HepG2 (cell line): ENCODE measurements around the gene MXRA8. TPM values are rescaled to one million over a fixed set of nuclear protein-coding genes. Genes with fewer than 3 reads are reported as not detected.

Experiments
- ATM ChIP-seq: fragments of 450-650 bp; IDR thresholded peaks from 2 replicates; pipeline ENCODE4 v1.7.1; 2017; ENCODE audit warnings: mild to moderate bottlenecking, borderline replicate concordance
- ESRRA ChIP-seq: sonication (generic); formaldehyde crosslinking; IDR thresholded peaks from 2 replicates; pipeline ENCODE4 v1.5.1; 2020; ENCODE audit warnings: mild to moderate bottlenecking, low read depth, missing genetic modification reagents
- FOXM1 ChIP-seq: sonication (generic); formaldehyde crosslinking; IDR thresholded peaks from 2 replicates; pipeline ENCODE4 v1.5.0; 2020; ENCODE audit warnings: missing genetic modification reagents
- HINFP ChIP-seq: sonication (generic); formaldehyde crosslinking; IDR thresholded peaks from 2 replicates; pipeline ENCODE4 v1.4.0; 2020; ENCODE audit warnings: low read depth, mild to moderate bottlenecking, missing genetic modification reagents
- HNRNPK ChIP-seq: fragments of 200-400 bp; formaldehyde crosslinking; IDR thresholded peaks from 2 replicates; pipeline ENCODE4 v1.6.1; 2018; ENCODE audit warnings: low read length, low read depth, moderate library complexity, mild to moderate bottlenecking; ENCODE audit not compliant: poor library complexity, severe bottlenecking
- HOXA3 ChIP-seq: sonication (generic); formaldehyde crosslinking; IDR thresholded peaks from 2 replicates; pipeline ENCODE4 v1.5.0; 2020; ENCODE audit warnings: missing genetic modification reagents
- MTERF4 ChIP-seq: sonication (generic); formaldehyde crosslinking; IDR thresholded peaks from 2 replicates; pipeline ENCODE4 v1.8.0; 2023; ENCODE audit warnings: mild to moderate bottlenecking, missing genetic modification reagents
- NR1H2 ChIP-seq: sonication (generic); formaldehyde crosslinking; IDR thresholded peaks from 2 replicates; pipeline ENCODE4 v1.8.1; 2022; ENCODE audit warnings: low read depth, missing genetic modification reagents, borderline replicate concordance
- PATZ1 ChIP-seq: sonication (generic); formaldehyde crosslinking; IDR thresholded peaks from 2 replicates; pipeline ENCODE4 v1.4.0; 2020; ENCODE audit warnings: missing genetic modification reagents
- PCBP2 ChIP-seq: fragments of 200-400 bp; formaldehyde crosslinking; optimal IDR thresholded peaks from 2 replicates; pipeline ENCODE3; 2018; ENCODE audit warnings: low read length, low read depth; ENCODE audit not compliant: poor library complexity, severe bottlenecking
- PITX1 ChIP-seq: sonication (generic); formaldehyde crosslinking; IDR thresholded peaks from 2 replicates; pipeline ENCODE4 v1.5.1; 2020; ENCODE audit warnings: mild to moderate bottlenecking, missing genetic modification reagents
- RAD51 ChIP-seq: fragments of 450-650 bp; IDR thresholded peaks from 2 replicates; pipeline ENCODE4 v1.6.1; 2016; ENCODE audit warnings: borderline replicate concordance
- SOX6 ChIP-seq, 2 experiments: fragments of 450-650 bp in 1 of 2; sonication (generic) in 1 of 2; formaldehyde crosslinking in 1 of 2; IDR thresholded peaks; 2 replicates each; pipeline versions ENCODE4 v1.4.0 to v1.6.1; 2017 to 2020; ENCODE audit warnings: antibody characterized with exemption in 1 of 2, mild to moderate bottlenecking in 1 of 2, missing genetic modification reagents in 1 of 2
- SRSF9 ChIP-seq: fragments of 200-400 bp; formaldehyde crosslinking; IDR thresholded peaks from 2 replicates; pipeline ENCODE4 v1.6.1; 2018; ENCODE audit warnings: borderline replicate concordance, mild to moderate bottlenecking, low read depth, low read length; ENCODE audit not compliant: insufficient read depth, poor library complexity, severe bottlenecking
- ZBTB20 ChIP-seq: sonication (generic); formaldehyde crosslinking; IDR thresholded peaks from 2 replicates; pipeline ENCODE4 v1.8.1; 2023; ENCODE audit warnings: missing genetic modification reagents, low read depth, mild to moderate bottlenecking, borderline replicate concordance
- ZBTB7B ChIP-seq: sonication (generic); formaldehyde crosslinking; IDR thresholded peaks from 2 replicates; pipeline ENCODE4 v1.4.0; 2020; ENCODE audit warnings: missing genetic modification reagents
- ZFP36 ChIP-seq: fragments of 150-350 bp; IDR thresholded peaks from 2 replicates; pipeline ENCODE4 v1.6.1; 2018; ENCODE audit warnings: borderline replicate concordance, low read length, low read depth; ENCODE audit not compliant: partially characterized antibody
- ZFP62 ChIP-seq: sonication (generic); formaldehyde crosslinking; IDR thresholded peaks from 2 replicates; pipeline ENCODE4 v1.4.0; 2020; ENCODE audit warnings: missing genetic modification reagents
- ZNF580 ChIP-seq: IDR thresholded peaks from 2 replicates; pipeline ENCODE4 v1.6.1; 2016; ENCODE audit warnings: low read depth, borderline replicate concordance
- ZNF616 ChIP-seq: sonication (generic); formaldehyde crosslinking; IDR thresholded peaks from 2 replicates; pipeline ENCODE4 v1.5.0; 2020; ENCODE audit warnings: low read depth, mild to moderate bottlenecking, missing genetic modification reagents
- ZNF691 ChIP-seq: sonication (generic); formaldehyde crosslinking; IDR thresholded peaks from 2 replicates; pipeline ENCODE4 v1.4.0; 2020; ENCODE audit warnings: missing genetic modification reagents, low read depth, mild to moderate bottlenecking, borderline replicate concordance
- ZNF7 ChIP-seq: IDR thresholded peaks from 2 replicates; pipeline ENCODE4 v1.6.1; 2016; ENCODE audit warnings: missing biosample characterization, missing genetic modification reagents
- ZNF761 ChIP-seq: sonication (generic); formaldehyde crosslinking; conservative IDR thresholded peaks from 2 replicates; pipeline ENCODE4 v1.4.0; 2020; ENCODE audit warnings: mild to moderate bottlenecking, missing genetic modification reagents
- polyA plus RNA-seq, 8 experiments: library from polyadenylated mRNA; depleted of rRNA in 3 of 8; stranded (reverse) in 7 of 8; unstranded in 1 of 8; fragments of >200 nt; fragmentation: Illumina TruSeq in 4 of 8; extraction: Trizol in 4 of 8; gene quantifications; 2 replicates each; pipeline versions ENCODE4 v1.2.1 to v1.2.3, GENCODE V29; 2011 to 2016; ENCODE audit warnings: low read depth in 4 of 8, missing spikeins in 1 of 8, mixed read lengths in 1 of 8; ENCODE audit not compliant: insufficient read depth in 1 of 8
- total RNA-seq, 5 experiments: library from RNA; depleted of rRNA; stranded (reverse); fragments of >200 nt; fragmentation: Illumina TruSeq; extraction: Trizol; gene quantifications; 2 replicates each; pipeline ENCODE4 v1.2.3, GENCODE V29; 2016; ENCODE audit warnings: low read depth in 1 of 5

The MXRA8 gene
- total and polyA plus RNA-seq, 2 of the 13 experiments (the other 11 are each of a cell fraction or from before 2014, with no cell fraction given): 19.8 to 44.8 TPM

- TF ChIP-seq ZNF761 (CRISPR knock-in tag): 0 out of 2 replicates have a peak, but pooled peaks have one; percentile 32
- TF ChIP-seq SOX6 (IDR thresholded peaks at IDR 0.05): no peak
- peak; percentile 68 for TF ChIP-seq SOX6 (CRISPR knock-in tag; IDR thresholded peaks at IDR 0.05)
- TF ChIP-seq ZBTB7B (CRISPR knock-in tag): peak; percentile 81
- peak; percentile 84; the same call in 1 of the 2 replicates for TF ChIP-seq RAD51
- TF ChIP-seq SRSF9: no peak
- TF ChIP-seq ZBTB20 (CRISPR knock-in tag): peak; percentile 36; the same call in 1 of the 2 replicates
- TF ChIP-seq ZNF616 (CRISPR knock-in tag): no peak
- no peak for TF ChIP-seq FOXM1 (CRISPR knock-in tag)
- peak; percentile 96 for TF ChIP-seq PATZ1 (CRISPR knock-in tag)
- no peak for TF ChIP-seq PCBP2
- TF ChIP-seq PITX1 (CRISPR knock-in tag): no peak
- no peak for TF ChIP-seq ESRRA
- TF ChIP-seq HINFP (CRISPR knock-in tag): no peak
- no peak for TF ChIP-seq NR1H2 (CRISPR knock-in tag)
- 0 out of 2 replicates have a peak, but pooled peaks have one; percentile 28 for TF ChIP-seq ZNF691 (CRISPR knock-in tag)
- TF ChIP-seq MTERF4 (CRISPR knock-in tag): peak; percentile 56; the same call in 1 of the 2 replicates
- no peak for TF ChIP-seq HOXA3 (CRISPR knock-in tag)
- TF ChIP-seq HNRNPK: peak; percentile 48
- no peak for TF ChIP-seq ZNF7 (CRISPR knock-in tag)
- TF ChIP-seq ATM: no peak
- TF ChIP-seq ZFP62 (CRISPR knock-in tag): no peak
- no peak for TF ChIP-seq ZNF580 (CRISPR knock-in tag)
- no peak for TF ChIP-seq ZFP36
Observed at GRCh38 chr1:1358433-1359271, at the start of gene MXRA8 (continued).
